HG02852 (cell line): ENCODE data around the gene ELP4.

ENCODE experiments used
- ATAC-seq: cut with Tn5 transposase; IDR thresholded peaks from one replicate; pipeline ENCODE4 v1.9.1; 2021; ENCODE audit warnings: mild to moderate bottlenecking, moderate library complexity; ENCODE audit not compliant: unreplicated experiment

The ELP4 gene

GRCh38 chr11:31821235-31821764, 311.7 kb downstream of the ELP4 start:
- no peak for ATAC-seq

GRCh38 chr11:31821766-31822165, 312.2 kb downstream of the ELP4 start:
- no peak for ATAC-seq

GRCh38 chr11:31822175-31822926, 312.8 kb downstream of the ELP4 start:
- ATAC-seq: no peak

- ATAC-seq: no peak
These were observed 313.5 kb downstream of the ELP4 start for GRCh38 chr11:31822927-31823643.

GRCh38 chr11:31823644-31824331, 314.2 kb downstream of the ELP4 start:
- no peak for ATAC-seq

GRCh38 chr11:31824332-31824878, 314.8 kb downstream of the ELP4 start:
- ATAC-seq: no peak

- no peak for ATAC-seq
These were observed 315.6 kb downstream of the ELP4 start for GRCh38 chr11:31824879-31825837.

- ATAC-seq: no peak
These were observed 316.4 kb downstream of the ELP4 start for GRCh38 chr11:31825838-31826484.

- no peak for ATAC-seq
These were observed 317.2 kb downstream of the ELP4 start for GRCh38 chr11:31826536-31827438.

GRCh38 chr11:31827455-31828206, 318.1 kb downstream of the ELP4 start:
- ATAC-seq: no peak

GRCh38 chr11:31828217-31828616, 318.6 kb downstream of the ELP4 start:
- ATAC-seq: no peak

- ATAC-seq: no peak
These were observed 320.8 kb downstream of the ELP4 start for GRCh38 chr11:31830406-31830805.

- no peak for ATAC-seq
These were observed 324.7 kb downstream of the ELP4 start for GRCh38 chr11:31834237-31834636.
